Smooth muscle cell (in vitro differentiated cells): ENCODE measurements around the gene HACD3. TPM values are rescaled to one million over a fixed set of nuclear protein-coding genes. Genes with fewer than 3 reads are reported as not detected.

Experiments used
- DNase-seq: peaks from one replicate; lab custom pipeline; 2025; ENCODE audit not compliant: unreplicated experiment; lab: John Stamatoyannopoulos, UW
- H2AFZ ChIP-seq: fragments of 200-600 bp; sonication (generic); 2 replicates; pipeline ENCODE4 v1.6.0; 2016; ENCODE audit warnings: antibody characterized with exemption, low read depth, mild to moderate bottlenecking
- H3F3A ChIP-seq: fragments of 200-600 bp; sonication (generic); 2 replicates; pipeline ENCODE4 v1.6.0; 2017; ENCODE audit warnings: antibody characterized with exemption, low read depth
- H3K27ac ChIP-seq: fragments of 200-600 bp; sonication (generic); 2 replicates; pipeline ENCODE4 v1.5.1; 2016; ENCODE audit warnings: low read depth, mild to moderate bottlenecking
- H3K27me3 ChIP-seq: fragments of 200-600 bp; sonication (generic); 2 replicates; pipeline ENCODE4 v1.6.1; 2016; ENCODE audit warnings: low read depth, mild to moderate bottlenecking
- H3K36me3 ChIP-seq: fragments of 200-600 bp; sonication (generic); 2 replicates; pipeline ENCODE4 v1.5.1; 2016; ENCODE audit warnings: low read depth
- H3K4me1 ChIP-seq: fragments of 200-600 bp; sonication (generic); 2 replicates; pipeline ENCODE4 v1.5.1; 2016; ENCODE audit warnings: low read depth
- H3K4me2 ChIP-seq: fragments of 200-600 bp; sonication (generic); 2 replicates; pipeline ENCODE4 v1.6.0; 2016; ENCODE audit warnings: mild to moderate bottlenecking
- H3K4me3 ChIP-seq: fragments of 200-600 bp; sonication (generic); 2 replicates; pipeline ENCODE4 v1.5.1; 2016; ENCODE audit warnings: mild to moderate bottlenecking
- H3K79me2 ChIP-seq: fragments of 200-600 bp; sonication (generic); 2 replicates; pipeline ENCODE4 v1.6.0; 2016; ENCODE audit warnings: low read depth, mild to moderate bottlenecking
- H3K9ac ChIP-seq: fragments of 200-600 bp; sonication (generic); 2 replicates; pipeline ENCODE4 v1.6.0; 2016; ENCODE audit warnings: low read depth
- H3K9me3 ChIP-seq: fragments of 200-600 bp; sonication (generic); replicated peaks from 2 replicates; pipeline ENCODE4 v1.5.1; 2016; ENCODE audit warnings: low read depth
- H4K20me1 ChIP-seq: fragments of 200-600 bp; sonication (generic); 2 replicates; pipeline ENCODE4 v1.6.0; 2016; ENCODE audit warnings: low read depth
- CTCF ChIP-seq: fragments of 200-600 bp; sonication (generic); IDR thresholded peaks from 2 replicates; pipeline ENCODE4 v1.5.1; 2017; ENCODE audit warnings: borderline replicate concordance, mild to moderate bottlenecking, antibody characterized with exemption; ENCODE audit not compliant: insufficient read depth, poor library complexity, severe bottlenecking
- WGBS: methylation state at CpG from one replicate; pipeline ENCODE4 v1.1.7; 2016; ENCODE audit warnings: low lambda C conversion rate; 5-methylcytosine and 5-hydroxymethylcytosine counted together
- polyA plus RNA-seq: library from polyadenylated mRNA; unstranded; fragments of >200 nt; fragmentation: Nextera tagmentation; extraction: Ambion mirVana; gene quantifications from 2 replicates; pipeline ENCODE4 v1.2.1, GENCODE V29; 2016
- total RNA-seq: library from RNA; depleted of rRNA; stranded (reverse); fragments of >200 nt; gene quantifications from 2 replicates; pipeline ENCODE4 v1.2.3, GENCODE V29; 2014

Gene HACD3
- total and polyA plus RNA-seq, 2 experiments from 2014 or later: 73.8 to 107 TPM

GRCh38 chr15:65619626-65620290, 89.5 kb downstream of the HACD3 start:
- TF ChIP-seq CTCF: no peak
- no peaks in the 10 kb centered on the region for H3K4me1 ChIP-seq
- no peak overlapping the region for H3K4me2 ChIP-seq
- DNase-seq: no peak
- H3K9ac ChIP-seq: no peak overlapping the region
- no peaks in the 10 kb centered on the region for H3K9me3 ChIP-seq
- H3K36me3 ChIP-seq: no peaks in the 10 kb centered on the region
- no peaks in the 10 kb centered on the region for H4K20me1 ChIP-seq
- H3F3A ChIP-seq: no peaks in the 10 kb centered on the region
- H3K27ac ChIP-seq: no peak overlapping the region
- H3K27me3 ChIP-seq: no peaks in the 10 kb centered on the region
- H3K4me3 ChIP-seq: no peak overlapping the region
- no peaks in the 10 kb centered on the region for H3K79me2 ChIP-seq
- 68% methylated on average over 5 of the region's 5 CpGs for WGBS
- H2AFZ ChIP-seq: no peak overlapping the region

- WGBS: 89% methylated on average over 2 of the region's 2 CpGs
- no peaks in the 10 kb centered on the region for H4K20me1 ChIP-seq
- H3K27ac ChIP-seq: no peak overlapping the region
- no peaks in the 10 kb centered on the region for H3K79me2 ChIP-seq
- no peak overlapping the region for H3K4me3 ChIP-seq
- no peak overlapping the region for H3K4me2 ChIP-seq
- H3K27me3 ChIP-seq: no peaks in the 10 kb centered on the region
- no peaks in the 10 kb centered on the region for H3F3A ChIP-seq
- no peak overlapping the region for H2AFZ ChIP-seq
- peaks cover 2% of the 10 kb centered on the region for H3K36me3 ChIP-seq
- H3K4me1 ChIP-seq: no peaks in the 10 kb centered on the region
- TF ChIP-seq CTCF: no peak
- no peaks in the 10 kb centered on the region for H3K9me3 ChIP-seq
- no peak overlapping the region for H3K9ac ChIP-seq
- no peak for DNase-seq
Measured at GRCh38 chr15:65620833-65621232, 90.6 kb downstream of the HACD3 start.

GRCh38 chr15:65621638-65622037, 91.4 kb downstream of the HACD3 start, which contains the start of gene SLC24A1:
TSS of gene SLC24A1 (plus strand) at chr15:65621938. CDS start at chr15:65624081, 2,143 bp downstream.
- Histone ChIP-seq H3F3A (no peaks in the 10 kb centered on the region), H4K20me1 (no peaks in the 10 kb centered on the region), H3K36me3 (peaks cover 4% of the 10 kb centered on the region), H3K4me3 (no peak within 1 kb of the TSS), H2AFZ (no peak within 1 kb of the TSS), H3K9ac (no peak within 1 kb of the TSS), H3K9me3 (no peaks in the 10 kb centered on the region), H3K4me1 (no peaks in the 10 kb centered on the region), H3K79me2 (no peaks in the 10 kb centered on the region), H3K27ac (no peak within 1 kb of the TSS), H3K27me3 (no peaks in the 10 kb centered on the region), H3K4me2 (no peak within 1 kb of the TSS)
- 92% methylated on average over 6 of the region's 6 CpGs for WGBS
- DNase-seq: no peak
- no peak for TF ChIP-seq CTCF

GRCh38 chr15:65623103-65623502, 92.8 kb downstream of the HACD3 start:
- Histone ChIP-seq H3K9ac (no peak overlapping the region), H3K27me3 (no peaks in the 10 kb centered on the region), H3K79me2 (no peaks in the 10 kb centered on the region), H3K4me3 (no peak overlapping the region), H4K20me1 (no peaks in the 10 kb centered on the region), H2AFZ (no peak overlapping the region), H3F3A (no peaks in the 10 kb centered on the region), H3K4me1 (no peaks in the 10 kb centered on the region), H3K9me3 (no peaks in the 10 kb centered on the region), H3K27ac (no peak overlapping the region), H3K4me2 (no peak overlapping the region), H3K36me3 (peaks cover 4% of the 10 kb centered on the region)
- DNase-seq: no peak
- TF ChIP-seq CTCF: no peak
